GM12878 (cell line): ENCODE data around the gene ING5. TPM values are rescaled to one million over a fixed set of nuclear protein-coding genes. Genes with fewer than 3 reads are reported as not detected.

ENCODE experiments used
- ATAC-seq: fragments of 200-7000 bp; cut with Tn5 transposase; 3 replicates; pipeline ENCODE4 v1.9.1; 2020; ENCODE audit warnings: mild to moderate bottlenecking, moderate library complexity
- BruUV-seq: library from RNA; stranded (reverse); fragments of 400-500 nt; replicated peaks from 2 replicates; lab custom pipeline; 2021; lab: Mats Ljungman, UMichigan
- CTCF ChIA-PET: fragments of 300-600 bp; sonication (Branson Sonifier 250); formaldehyde crosslinking; extraction: SDS; loops from one replicate; lab custom pipeline; 2021; ENCODE audit warnings: inconsistent platforms; lab: Yijun Ruan, JAX
- POLR2A ChIA-PET: fragments of 350-600 bp; formaldehyde crosslinking; extraction: SDS; loops from one replicate; lab custom pipeline; 2021; ENCODE audit warnings: inconsistent platforms; lab: Charles Lee
- RAD21 ChIA-PET: fragments of 300-600 bp; sonication (Branson Sonifier 250); formaldehyde crosslinking; loops from one replicate; lab custom pipeline; 2023; ENCODE audit warnings: antibody characterized with exemption; ENCODE audit not compliant: unreplicated experiment; lab: Charles Lee
- SMC1A ChIA-PET: fragments of 300-600 bp; sonication (Branson Sonifier 250); formaldehyde crosslinking; loops from one replicate; lab custom pipeline; 2023; ENCODE audit not compliant: unreplicated experiment, uncharacterized antibody; lab: Charles Lee
- DNase-seq: peaks from one replicate; pipeline ENCODE4 v3.0.0-alpha.2; 2011; ENCODE audit warnings: low read depth, low spot score
- FAIRE-seq: peaks from 3 replicates; lab custom pipeline; 2011; peaks lifted over from hg19 to GRCh38; lab: Jason Lieb, UNC
- H2AFZ ChIP-seq: 2 replicates; pipeline ENCODE4 v1.6.0; 2011; ENCODE audit warnings: low read depth, low read length, control low read depth; ENCODE audit not compliant: control insufficient read depth
- H3K27ac ChIP-seq: 2 replicates; pipeline ENCODE4 v1.5.1; 2011; ENCODE audit warnings: control low read depth; ENCODE audit not compliant: control insufficient read depth, insufficient read depth
- H3K27me3 ChIP-seq, 2 experiments: replicated peaks in 1 of 2; 2 replicates each; pipeline versions ENCODE4 v1.6.0 to v1.6.1; 2011; ENCODE audit warnings: low read length in 1 of 2; ENCODE audit not compliant: control insufficient read depth in 2 of 2, insufficient read depth in 2 of 2
- H3K36me3 ChIP-seq, 2 experiments: 2 replicates each; pipeline ENCODE4 v1.5.1; 2011; ENCODE audit warnings: low read length in 1 of 2; ENCODE audit not compliant: control insufficient read depth in 2 of 2, insufficient read depth in 2 of 2
- H3K4me1 ChIP-seq: 2 replicates; pipeline ENCODE4 v1.6.1; 2011; ENCODE audit warnings: mild to moderate bottlenecking, low read length, moderate library complexity, mixed read lengths; ENCODE audit not compliant: control insufficient read depth, insufficient read depth
- H3K4me2 ChIP-seq: 2 replicates; pipeline ENCODE4 v1.6.0; 2011; ENCODE audit warnings: control low read depth; ENCODE audit not compliant: control insufficient read depth, insufficient read depth
- H3K4me3 ChIP-seq: fragments of 200-600 bp; sonication (generic); 2 replicates; pipeline ENCODE4 v1.5.1; 2016
- H3K79me2 ChIP-seq: 2 replicates; pipeline ENCODE4 v1.6.0; 2011; ENCODE audit warnings: low read length; ENCODE audit not compliant: control insufficient read depth, insufficient read depth
- H3K9ac ChIP-seq: 2 replicates; pipeline ENCODE4 v1.8.0; 2011; ENCODE audit warnings: low read length, control low read depth, mixed read lengths; ENCODE audit not compliant: control insufficient read depth, insufficient read depth
- H3K9me3 ChIP-seq: replicated peaks from 3 replicates; pipeline ENCODE4 v1.5.1; 2011; ENCODE audit warnings: mild to moderate bottlenecking, low read length; ENCODE audit not compliant: control insufficient read depth, insufficient read depth
- H4K20me1 ChIP-seq: 2 replicates; pipeline ENCODE4 v1.6.0; 2011; ENCODE audit not compliant: control insufficient read depth, insufficient read depth
- ATF7 ChIP-seq: fragments of 450-650 bp; IDR thresholded peaks from 2 replicates; pipeline ENCODE4 v1.6.1; 2016; ENCODE audit warnings: low read depth, mild to moderate bottlenecking
- BRCA1 ChIP-seq: IDR thresholded peaks from 2 replicates; pipeline ENCODE4 v1.6.1; 2011; ENCODE audit warnings: low read depth, low read length, improper control_type of control experiment
- CBX3 ChIP-seq: fragments of 200-600 bp; sonication (generic); IDR thresholded peaks from 2 replicates; pipeline ENCODE4 v1.6.1; 2016; ENCODE audit warnings: low read depth, borderline replicate concordance
- HSF1 ChIP-seq: fragments of 150-350 bp; IDR thresholded peaks from 2 replicates; pipeline ENCODE4 v1.6.1; 2014; ENCODE audit warnings: mild to moderate bottlenecking, low read depth, low read length
- IRF5 ChIP-seq: fragments of 450-650 bp; IDR thresholded peaks from 2 replicates; pipeline ENCODE4 v1.6.1; 2017; ENCODE audit warnings: borderline replicate concordance
- JUNB ChIP-seq: IDR thresholded peaks from 2 replicates; pipeline ENCODE4 v1.6.1; 2016; ENCODE audit warnings: antibody characterized with exemption, mild to moderate bottlenecking
- MAX ChIP-seq: IDR thresholded peaks from 2 replicates; pipeline ENCODE4 v1.6.1; 2012; ENCODE audit warnings: low read depth, low read length, improper control_type of control experiment
- NRF1 ChIP-seq: conservative IDR thresholded peaks from 2 replicates; pipeline ENCODE4 v1.6.1; 2011; ENCODE audit warnings: mild to moderate bottlenecking, low read depth, low read length, improper control_type of control experiment
- RBBP5 ChIP-seq: fragments of 200-600 bp; sonication (generic); conservative IDR thresholded peaks from 2 replicates; pipeline ENCODE4 v1.6.1; 2016
- SMAD5 ChIP-seq: IDR thresholded peaks from 2 replicates; pipeline ENCODE4 v1.6.1; 2016; ENCODE audit warnings: antibody characterized with exemption, low read depth
- YY1 ChIP-seq: IDR thresholded peaks from 2 replicates; pipeline ENCODE4 v1.6.1; 2011; ENCODE audit warnings: low read depth, mild to moderate bottlenecking, low read length
- ZNF687 ChIP-seq: fragments of 450-650 bp; IDR thresholded peaks from 2 replicates; pipeline ENCODE4 v1.6.1; 2017; ENCODE audit warnings: mild to moderate bottlenecking, moderate library complexity
- WGBS: methylation state at CpG from one replicate; pipeline ENCODE4 v1.1.6; 2016; ENCODE audit warnings: low lambda C conversion rate; ENCODE audit not compliant: insufficient replicate concordance, insufficient coverage; ENCODE audit errors: missing lambda C conversion rate; 5-methylcytosine and 5-hydroxymethylcytosine counted together
- in situ Hi-C: fragments of 300-500 bp; cut with MboI; formaldehyde crosslinking; loops from 9 replicates; pipeline ENCODE4 v1.14.3; 2018; ENCODE audit warnings: mixed read lengths
- intact Hi-C: fragments of 100-400 bp; cut with micrococcal nuclease; formaldehyde crosslinking; loops from one replicate; pipeline ENCODE4 v1.14.2; 2022; ENCODE audit not compliant: unreplicated experiment
- polyA plus RNA-seq, 11 experiments: library from polyadenylated mRNA; depleted of rRNA in 4 of 11; unstranded in 6 of 11; stranded (reverse) in 5 of 11; fragments of >200 nt; fragmentation: Nextera tagmentation in 4 of 11; fragmentation: Illumina TruSeq in 1 of 11; extraction: Ambion mirVana in 4 of 11; extraction: Trizol in 1 of 11; gene quantifications; 1 replicate in 1 of 11; 2 replicates in 10 of 11; pipeline versions ENCODE4 v1.2.1 to v1.2.3, GENCODE V29; 2011 to 2016; ENCODE audit warnings: inconsistent platforms in 2 of 11, missing spikeins in 2 of 11, low read depth in 1 of 11
- total RNA-seq, 4 experiments: library from RNA; depleted of rRNA in 3 of 4; stranded (reverse); fragments of >200 nt in 3 of 4; fragmentation: Illumina TruSeq in 1 of 4; extraction: Trizol in 1 of 4; gene quantifications; 2 replicates each; pipeline versions ENCODE4 v1.2.1 to v1.2.3, GENCODE V29; 2013 to 2021

The ING5 gene
- total and polyA plus RNA-seq, 10 of the 15 experiments (the other 5 are each of a cell fraction or from before 2014, with no cell fraction given): 10.0 to 46.1 (median 27.2) TPM

GRCh38 chr2:241752253-241752652, 50.4 kb downstream of the ING5 start:
- BruUV-seq: no TSS peak
- Histone ChIP-seq H3K4me3 (no peak overlapping the region), H3K36me3 (peaks cover 1 to 7% of the 10 kb centered on the region in 2 experiments), H3K27ac (no peak overlapping the region), H3K9me3 (no peaks in the 10 kb centered on the region), H3K9ac (no peak overlapping the region), H3K27me3 (no peaks in the 10 kb centered on the region), H2AFZ (no peak overlapping the region), H3K4me2 (no peak overlapping the region), H3K4me1 (no peaks in the 10 kb centered on the region), H4K20me1 (no peaks in the 10 kb centered on the region), H3K79me2 (no peaks in the 10 kb centered on the region)
- 93% methylated on average over 14 of the region's 14 CpGs for WGBS
- ATAC-seq: no peak
- ChIA-PET CTCF (no interaction called here), POLR2A (no interaction called here), RAD21 (no interaction called here), SMC1A (no interaction called here)
- DNase-seq: no peak
- TF ChIP-seq HSF1: no peak
- no peak for TF ChIP-seq IRF5
- TF ChIP-seq NRF1: no peak
- TF ChIP-seq ATF7: no peak
- no peak for TF ChIP-seq SMAD5
- no peak for TF ChIP-seq BRCA1
- TF ChIP-seq RBBP5: no peak
- no peak for TF ChIP-seq YY1
- no peak for TF ChIP-seq ZNF687
- no peak for TF ChIP-seq MAX
- TF ChIP-seq JUNB: no peak
- no peak for TF ChIP-seq CBX3
- no peak for FAIRE-seq
- in situ Hi-C loops: no loop called here
- intact Hi-C loops: no loop called here
